NB4 (cell line): ENCODE data around the gene DOCK6.

Experiments
- DNase-seq: peaks from one replicate; pipeline ENCODE4 v3.0.0; 2010; ENCODE audit warnings: low read depth
- H3K4me3 ChIP-seq: one replicate; pipeline ENCODE4 v1.5.1; 2011; ENCODE audit warnings: mild to moderate bottlenecking, low read depth, low read length, moderate library complexity
- MYC ChIP-seq: IDR thresholded peaks from 2 replicates; pipeline ENCODE4 v1.6.1; 2011; ENCODE audit warnings: low read depth, low read length
- POLR2A ChIP-seq: IDR thresholded peaks from 2 replicates; pipeline ENCODE4 v1.6.1; 2011; ENCODE audit warnings: mild to moderate bottlenecking; ENCODE audit not compliant: insufficient read length; ENCODE audit errors: extremely low read depth
- TF ChIP-seq, protein P1 (sequence below): IDR thresholded peaks from one replicate; pipeline ENCODE4 v1.5.1; 2012; ENCODE audit warnings: low read depth, low read length
- TF ChIP-seq, protein P2 (sequence below): IDR thresholded peaks from 2 replicates; pipeline ENCODE4 v1.6.1; 2011; ENCODE audit warnings: low read depth, low read length

DOCK6 gene

DNA sequence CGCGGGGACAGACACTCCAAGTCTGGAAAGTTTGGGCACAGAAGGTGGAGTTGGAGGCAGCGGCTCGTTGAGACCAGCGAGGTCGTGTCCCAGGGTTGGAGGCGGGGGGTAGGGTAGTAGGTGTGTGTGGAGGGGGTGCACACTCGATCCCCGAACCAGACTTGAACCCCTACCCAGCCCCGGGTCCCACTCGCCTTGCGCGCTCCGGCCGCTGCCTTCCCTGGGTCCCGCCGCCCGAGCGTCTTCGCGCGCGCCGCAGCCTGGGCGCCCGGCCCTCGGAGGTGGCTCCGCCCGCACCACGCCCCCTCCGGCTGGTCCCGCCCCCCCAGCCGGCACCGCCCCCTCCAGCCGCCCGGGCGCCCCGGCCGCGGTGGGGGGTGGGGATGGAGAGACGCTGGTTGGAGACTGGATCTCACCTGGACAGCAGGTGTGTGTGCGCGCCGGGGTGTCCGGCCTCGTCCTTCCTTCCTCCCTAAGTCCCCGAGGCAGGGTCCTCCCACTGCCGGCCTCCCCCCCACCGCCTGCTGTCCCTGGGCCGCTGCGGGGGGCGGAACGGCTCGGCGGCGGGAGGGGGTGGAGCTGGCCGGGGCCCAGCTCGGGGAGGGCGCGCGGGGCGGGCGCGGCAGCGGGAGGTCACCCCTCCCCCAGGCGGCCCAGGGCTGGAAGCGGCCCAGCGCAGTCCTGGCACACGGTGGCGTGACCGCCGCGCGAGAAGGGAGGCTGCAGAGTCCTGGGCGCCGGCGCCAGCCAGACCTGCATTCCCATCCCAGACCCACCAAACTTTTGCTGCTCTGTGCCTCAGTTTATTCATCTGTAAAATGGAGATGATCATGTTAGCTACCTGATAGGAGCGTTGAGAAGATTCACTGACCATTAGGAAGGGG is 64.8 kb downstream of the DOCK6 start, which contains the start of gene KANK2:
TSS of gene KANK2 (minus strand) at position 255 of the 884 bp plus-strand sequence. CDS start 3,034 bp downstream, outside the sequence.
- TF ChIP-seq POLR2A (peak; percentile 67), MYC (peak; percentile 16; the same call in 1 of the 2 replicates)
- TF ChIP-seq, protein P1, sequence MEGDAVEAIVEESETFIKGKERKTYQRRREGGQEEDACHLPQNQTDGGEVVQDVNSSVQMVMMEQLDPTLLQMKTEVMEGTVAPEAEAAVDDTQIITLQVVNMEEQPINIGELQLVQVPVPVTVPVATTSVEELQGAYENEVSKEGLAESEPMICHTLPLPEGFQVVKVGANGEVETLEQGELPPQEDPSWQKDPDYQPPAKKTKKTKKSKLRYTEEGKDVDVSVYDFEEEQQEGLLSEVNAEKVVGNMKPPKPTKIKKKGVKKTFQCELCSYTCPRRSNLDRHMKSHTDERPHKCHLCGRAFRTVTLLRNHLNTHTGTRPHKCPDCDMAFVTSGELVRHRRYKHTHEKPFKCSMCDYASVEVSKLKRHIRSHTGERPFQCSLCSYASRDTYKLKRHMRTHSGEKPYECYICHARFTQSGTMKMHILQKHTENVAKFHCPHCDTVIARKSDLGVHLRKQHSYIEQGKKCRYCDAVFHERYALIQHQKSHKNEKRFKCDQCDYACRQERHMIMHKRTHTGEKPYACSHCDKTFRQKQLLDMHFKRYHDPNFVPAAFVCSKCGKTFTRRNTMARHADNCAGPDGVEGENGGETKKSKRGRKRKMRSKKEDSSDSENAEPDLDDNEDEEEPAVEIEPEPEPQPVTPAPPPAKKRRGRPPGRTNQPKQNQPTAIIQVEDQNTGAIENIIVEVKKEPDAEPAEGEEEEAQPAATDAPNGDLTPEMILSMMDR = no peak

DNA sequence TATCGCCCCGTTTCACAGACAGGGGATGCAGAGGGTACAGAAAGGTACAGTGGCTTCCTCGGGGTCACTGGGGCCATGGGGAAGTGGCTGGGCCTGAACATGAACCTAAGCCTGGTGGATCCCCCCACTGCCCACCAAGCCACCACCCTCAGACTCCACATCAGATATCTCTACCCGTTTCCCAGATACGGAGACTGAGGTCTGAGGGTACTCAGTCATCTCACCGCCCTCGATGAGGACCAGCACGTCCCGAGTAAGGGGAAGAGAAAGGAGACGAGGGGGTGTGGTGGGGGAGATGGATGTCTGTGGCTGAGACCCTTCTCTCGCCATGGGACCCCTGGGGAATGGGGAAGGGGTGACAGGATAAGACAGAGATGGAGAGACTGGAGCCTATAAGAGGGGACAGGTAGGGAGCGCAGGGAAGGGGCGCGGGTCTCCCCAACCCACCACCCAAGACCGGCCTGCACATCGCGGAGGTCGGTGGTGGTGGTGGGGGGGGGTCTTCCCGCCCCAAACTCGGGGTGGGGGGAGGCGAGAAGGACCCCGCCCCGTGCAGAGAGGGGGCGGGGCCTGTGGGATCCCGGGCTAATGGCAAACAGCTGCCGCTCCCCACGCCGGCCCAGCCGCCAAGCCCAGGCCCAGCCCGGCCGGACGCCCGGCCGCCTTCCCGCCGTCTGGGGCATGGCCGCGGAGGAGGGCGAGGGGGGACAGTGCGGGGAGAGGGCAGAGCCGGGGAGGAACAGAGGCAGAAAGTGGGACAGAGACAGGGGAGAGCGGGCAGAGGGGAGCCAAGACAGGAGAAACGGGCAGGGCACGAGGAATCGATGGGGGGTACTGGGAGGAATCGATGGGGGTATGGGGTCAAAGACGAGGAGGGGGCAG is 65.7 kb downstream of the DOCK6 start:
- peak; percentile 32 for DNase-seq
- peak overlapping the region; percentile 54 for H3K4me3 ChIP-seq
- TF ChIP-seq, protein P1 = no peak
- TF ChIP-seq POLR2A (no peak), MYC (no peak)
- TF ChIP-seq, protein P2, sequence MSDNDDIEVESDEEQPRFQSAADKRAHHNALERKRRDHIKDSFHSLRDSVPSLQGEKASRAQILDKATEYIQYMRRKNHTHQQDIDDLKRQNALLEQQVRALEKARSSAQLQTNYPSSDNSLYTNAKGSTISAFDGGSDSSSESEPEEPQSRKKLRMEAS = no peak

More for the DNA sequence above, 64.8 kb downstream of the DOCK6 start, which contains the start of gene KANK2:
- DNase-seq = peak; percentile 81
- H3K4me3 ChIP-seq = peak within 1 kb of the TSS; percentile 54

DNA sequence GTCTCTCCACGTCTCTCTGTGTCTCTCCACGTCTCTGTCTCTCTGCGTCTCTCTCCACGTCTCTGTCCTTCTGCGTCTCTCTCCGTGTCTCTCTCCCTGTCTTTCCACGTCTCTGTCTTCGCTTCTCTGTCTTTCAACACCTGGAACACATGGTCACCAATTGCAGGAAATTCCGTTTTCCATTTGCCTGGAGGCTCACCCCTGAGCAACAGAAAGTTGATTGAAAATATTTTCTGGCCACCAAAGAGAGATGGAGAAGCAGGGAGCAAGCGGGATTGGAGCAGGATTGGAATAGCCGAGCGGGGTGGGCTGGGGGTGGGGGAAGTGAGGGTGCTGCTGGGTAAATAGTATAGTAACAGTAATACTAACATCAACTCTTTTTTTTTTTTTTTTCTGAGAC is 66.6 kb downstream of the DOCK6 start:
- no peak overlapping the region for H3K4me3 ChIP-seq
- DNase-seq = no peak
- no peak for TF ChIP-seq MYC
- TF ChIP-seq, protein P1 = no peak
- no peak for TF ChIP-seq POLR2A
- TF ChIP-seq, protein P2 = no peak

DNA sequence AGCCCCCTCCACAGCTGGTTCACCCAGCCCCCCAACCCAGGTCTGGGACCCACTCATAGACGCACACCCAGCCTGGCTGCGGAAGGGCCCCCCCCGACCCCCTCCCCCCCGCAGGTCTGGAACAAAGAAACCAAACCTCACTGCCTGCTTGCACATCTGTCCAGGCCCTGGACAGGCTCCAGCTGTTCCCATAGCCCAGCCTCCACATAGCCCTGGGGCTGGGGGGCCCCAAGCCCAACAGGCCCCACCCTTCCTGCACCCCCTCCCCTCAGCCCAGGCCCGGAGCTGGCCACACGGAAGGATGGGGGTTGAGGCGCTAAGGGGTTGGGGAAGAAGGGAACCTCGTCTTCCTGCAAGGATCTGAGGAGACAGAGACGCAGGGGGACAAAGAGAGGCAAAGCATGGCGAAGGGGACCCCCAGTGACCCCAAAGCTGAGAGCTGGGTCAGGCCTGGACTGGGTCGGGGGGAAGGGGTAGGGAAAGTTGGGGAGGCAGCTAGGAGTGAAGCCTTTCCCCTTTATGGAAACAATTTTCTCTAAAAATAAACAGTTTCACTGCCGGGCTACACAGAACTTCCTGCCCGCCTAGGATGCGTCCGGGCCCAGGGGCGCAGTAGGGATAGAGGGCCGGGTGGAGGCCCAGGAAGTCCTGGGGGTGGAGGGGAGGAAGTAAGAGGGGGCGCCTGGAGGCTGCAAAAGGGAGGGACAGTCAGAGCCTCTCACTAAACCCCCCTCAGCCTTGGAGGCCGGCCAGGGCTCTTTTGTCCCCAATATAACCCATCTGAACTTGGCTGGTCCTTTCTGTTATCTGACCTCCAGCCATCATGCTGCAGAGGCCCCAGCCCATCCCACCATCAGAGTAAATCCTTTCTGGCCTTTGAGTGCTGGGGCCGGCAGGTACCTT is 67.4 kb downstream of the DOCK6 start:
- DNase-seq = no peak
- TF ChIP-seq, protein P1 = no peak
- TF ChIP-seq, protein P2 = no peak
- TF ChIP-seq POLR2A (no peak), MYC (no peak)
- H3K4me3 ChIP-seq = no peak overlapping the region

DNA sequence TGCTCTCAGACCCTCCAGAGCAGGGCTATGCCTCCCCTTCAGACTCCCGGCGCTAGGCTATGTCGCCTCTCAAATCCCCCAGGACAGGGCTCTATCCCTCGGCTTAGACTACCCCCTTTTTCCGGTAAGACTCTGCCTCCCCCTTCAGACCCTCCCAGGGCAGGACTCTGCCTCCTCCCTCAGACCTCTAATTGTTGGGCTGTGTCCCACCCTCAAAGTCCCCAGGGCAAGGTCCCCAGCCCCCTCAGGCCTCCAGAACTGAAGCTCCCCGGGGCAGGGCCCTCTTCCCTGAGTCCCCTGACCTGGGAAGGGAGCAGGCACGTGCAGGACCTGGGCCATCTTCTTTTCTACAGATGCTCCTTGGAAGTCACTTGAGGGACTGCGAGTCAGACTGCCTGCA is 68.2 kb downstream of the DOCK6 start:
- H3K4me3 ChIP-seq = no peak overlapping the region

More for the DNA sequence above, 68.2 kb downstream of the DOCK6 start:
- no peak for TF ChIP-seq MYC
- TF ChIP-seq, protein P1 = no peak
- TF ChIP-seq, protein P2 = no peak
- no peak for TF ChIP-seq POLR2A
- no peak for DNase-seq
